Tibial nerve (tissue), 4 donors: ENCODE measurements around the gene GAN. TPM values are rescaled to one million over a fixed set of nuclear protein-coding genes. Genes with fewer than 3 reads are reported as not detected.

ENCODE experiments used
- DNase-seq, 2 donors: peaks; one replicate each; pipeline ENCODE4 v3.0.0-alpha.2; 2019; ENCODE audit warnings: low spot score in 2 of 2
- H3K27ac ChIP-seq, 4 donors: fragments of 200-600 bp; sonication (generic) in 3 of 4; one replicate each; pipeline ENCODE4 v1.5.1; 2017 to 2019; ENCODE audit warnings: mild to moderate bottlenecking in 1 of 4
- H3K27me3 ChIP-seq, 2 donors: fragments of 200-600 bp; sonication (generic) in 1 of 2; one replicate each; pipeline versions ENCODE4 v1.5.1 to v1.6.0; 2017 to 2019
- H3K36me3 ChIP-seq, 3 donors: fragments of 200-600 bp; sonication (generic); one replicate each; pipeline ENCODE4 v1.5.1; 2018 to 2019
- H3K4me1 ChIP-seq, 4 donors: fragments of 200-600 bp; sonication (generic) in 3 of 4; one replicate each; pipeline ENCODE4 v1.5.1; 2017 to 2019
- H3K4me3 ChIP-seq, 4 donors: fragments of 200-600 bp; sonication (generic) in 3 of 4; one replicate each; pipeline ENCODE4 v1.5.1; 2017 to 2019; ENCODE audit warnings: mild to moderate bottlenecking in 1 of 4, moderate library complexity in 1 of 4
- H3K9me3 ChIP-seq, 4 donors: fragments of 200-600 bp; sonication (generic) in 3 of 4; one replicate each; pipeline ENCODE4 v1.5.1; 2017 to 2019
- EP300 ChIP-seq, 2 donors: sonication (generic); formaldehyde crosslinking; IDR thresholded peaks; one replicate each; pipeline ENCODE4 v1.6.1; 2017; ENCODE audit warnings: antibody characterized with exemption in 2 of 2, mild to moderate bottlenecking in 1 of 2
- POLR2A ChIP-seq, 2 donors: fragments of 450-650 bp; IDR thresholded peaks; one replicate each; pipeline ENCODE4 v1.6.1; 2017; ENCODE audit warnings: antibody characterized with exemption in 2 of 2, mild to moderate bottlenecking in 2 of 2, moderate library complexity in 2 of 2
- WGBS, 2 donors: methylation state at CpG; one replicate each; pipeline ENCODE4 v1.1.5; 2018; 5-methylcytosine and 5-hydroxymethylcytosine counted together
- total RNA-seq, 4 donors: library from RNA; depleted of rRNA; stranded (reverse); fragments of >200 nt; gene quantifications; one replicate each; pipeline ENCODE4 v1.1.0, GENCODE V29; 2016
- TF ChIP-seq, protein P1 (sequence below), 5 experiments: fragments of 200-600 bp in 3 of 5; fragments of 450-650 bp in 2 of 5; sonication (generic) in 3 of 5; IDR thresholded peaks; one replicate each; pipeline ENCODE4 v1.5.1; 2016 to 2019; ENCODE audit warnings: antibody characterized with exemption in 5 of 5, mild to moderate bottlenecking in 3 of 5, moderate library complexity in 2 of 5

Gene GAN
- total RNA-seq, 4 donors from 2014 or later: 9.0 to 9.3 (median 9.1) TPM

DNA sequence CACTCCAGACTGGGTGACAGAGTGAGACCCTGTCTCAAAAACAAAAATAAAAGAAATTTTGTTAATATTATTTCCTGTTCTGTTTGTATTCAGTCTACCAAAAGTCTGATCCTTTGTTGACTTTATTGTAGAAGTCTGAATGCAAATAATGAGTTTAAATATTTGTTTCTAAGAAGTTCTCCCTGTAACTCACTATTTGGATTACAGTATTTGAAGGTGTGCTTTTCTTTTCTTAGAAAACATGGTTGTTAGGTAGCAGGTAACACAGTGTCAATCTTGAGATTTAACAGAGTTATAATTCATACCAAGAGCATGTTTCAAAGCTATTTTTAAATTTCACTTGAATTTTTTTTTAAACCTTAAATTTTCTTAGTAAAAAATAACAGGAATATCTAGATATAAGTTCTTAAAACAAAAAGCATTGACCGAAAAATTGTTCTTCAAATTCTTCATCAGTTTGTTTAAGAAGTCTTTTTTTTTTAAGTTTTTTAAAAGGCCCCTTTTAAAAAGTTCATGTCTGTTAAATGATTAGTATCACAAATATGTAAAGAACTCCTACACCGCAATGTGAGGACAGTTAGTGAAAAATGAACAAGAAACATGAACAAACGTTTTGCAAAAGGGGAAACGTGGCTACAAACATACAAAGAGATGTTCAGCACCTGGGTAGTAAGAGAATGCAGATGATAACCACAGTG is 35.0 kb downstream of the GAN start:
- Histone ChIP-seq H3K27me3 (no peaks in the 10 kb centered on the region), H3K36me3 (peaks cover 0 to 22% (median 0%) of the 10 kb centered on the region in 3 donors), H3K9me3 (peaks cover 0 to 47% (median 15%) of the 10 kb centered on the region in 4 donors), H3K4me1 (no peaks in the 10 kb centered on the region), H3K27ac (no peak overlapping the region), H3K4me3 (no peak overlapping the region)
- WGBS, 2 donors: 81 to 88% methylated on average over 4 of the region's 4 CpGs
- TF ChIP-seq POLR2A (IDR thresholded peaks at IDR 0.05): no peak
- TF ChIP-seq, protein P1, sequence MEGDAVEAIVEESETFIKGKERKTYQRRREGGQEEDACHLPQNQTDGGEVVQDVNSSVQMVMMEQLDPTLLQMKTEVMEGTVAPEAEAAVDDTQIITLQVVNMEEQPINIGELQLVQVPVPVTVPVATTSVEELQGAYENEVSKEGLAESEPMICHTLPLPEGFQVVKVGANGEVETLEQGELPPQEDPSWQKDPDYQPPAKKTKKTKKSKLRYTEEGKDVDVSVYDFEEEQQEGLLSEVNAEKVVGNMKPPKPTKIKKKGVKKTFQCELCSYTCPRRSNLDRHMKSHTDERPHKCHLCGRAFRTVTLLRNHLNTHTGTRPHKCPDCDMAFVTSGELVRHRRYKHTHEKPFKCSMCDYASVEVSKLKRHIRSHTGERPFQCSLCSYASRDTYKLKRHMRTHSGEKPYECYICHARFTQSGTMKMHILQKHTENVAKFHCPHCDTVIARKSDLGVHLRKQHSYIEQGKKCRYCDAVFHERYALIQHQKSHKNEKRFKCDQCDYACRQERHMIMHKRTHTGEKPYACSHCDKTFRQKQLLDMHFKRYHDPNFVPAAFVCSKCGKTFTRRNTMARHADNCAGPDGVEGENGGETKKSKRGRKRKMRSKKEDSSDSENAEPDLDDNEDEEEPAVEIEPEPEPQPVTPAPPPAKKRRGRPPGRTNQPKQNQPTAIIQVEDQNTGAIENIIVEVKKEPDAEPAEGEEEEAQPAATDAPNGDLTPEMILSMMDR (IDR thresholded peaks at IDR 0.05): no peak
- TF ChIP-seq EP300 (IDR thresholded peaks at IDR 0.05): no peak
- DNase-seq: no peak

DNA sequence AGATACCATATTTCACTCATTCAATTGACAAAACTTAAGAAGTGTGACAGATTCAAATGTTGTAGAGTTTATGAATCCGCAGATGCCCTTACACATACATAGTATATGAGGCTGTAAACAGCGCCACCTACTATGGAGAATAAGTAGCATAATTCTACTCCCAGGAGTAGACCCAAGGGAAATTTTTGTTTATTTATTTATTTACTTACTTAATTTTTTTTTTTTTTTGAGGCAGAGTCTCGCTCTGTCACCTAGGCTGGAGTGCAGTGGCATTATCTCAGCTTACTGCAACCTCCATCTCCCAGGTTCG is 35.5 kb downstream of the GAN start:
- DNase-seq: no peak
- TF ChIP-seq POLR2A (IDR thresholded peaks at IDR 0.05): no peak
- TF ChIP-seq, protein P1 (IDR thresholded peaks at IDR 0.05): no peak
- TF ChIP-seq EP300 (IDR thresholded peaks at IDR 0.05): no peak
- H3K36me3 ChIP-seq: peaks cover 0 to 27% (median 0%) of the 10 kb centered on the region in 3 donors
- no peaks in the 10 kb centered on the region for H3K4me1 ChIP-seq
- H3K27me3 ChIP-seq: no peaks in the 10 kb centered on the region
- H3K4me3 ChIP-seq: no peak overlapping the region
- WGBS, 2 donors: 96 to 97% methylated on average over 4 of the region's 4 CpGs
- no peak overlapping the region for H3K27ac ChIP-seq
- H3K9me3 ChIP-seq: peaks cover 0 to 42% (median 12%) of the 10 kb centered on the region in 4 donors

DNA sequence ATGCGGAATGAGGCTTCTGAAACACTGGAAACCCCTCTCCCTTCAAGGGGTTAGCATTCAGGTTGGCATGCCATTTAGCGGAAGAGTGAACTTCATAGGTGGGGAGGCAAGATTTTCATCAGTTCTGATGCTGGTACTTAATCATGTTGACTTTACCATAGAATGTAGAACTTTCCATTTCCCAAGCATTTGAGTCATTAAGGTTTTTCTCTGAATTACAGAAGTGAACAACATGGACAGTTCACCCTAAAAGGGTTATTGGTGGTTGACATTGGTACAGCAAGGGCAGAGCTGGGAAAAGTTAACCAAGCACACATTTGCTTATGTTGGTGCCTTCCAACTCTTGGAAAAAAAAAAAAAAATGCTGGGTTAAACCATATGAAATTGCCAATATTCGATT is 39.1 kb downstream of the GAN start:
- Histone ChIP-seq H3K4me1 (no peaks in the 10 kb centered on the region), H3K36me3 (peaks cover 0 to 50% (median 4%) of the 10 kb centered on the region in 3 donors), H3K27me3 (no peaks in the 10 kb centered on the region), H3K27ac (no peak overlapping the region), H3K9me3 (peaks cover 0 to 6% (median 0%) of the 10 kb centered on the region in 4 donors), H3K4me3 (no peak overlapping the region)
- no peak for DNase-seq
- 94 to 98% methylated on average over 3 of the region's 3 CpGs for WGBS, 2 donors
- no peak for TF ChIP-seq POLR2A (IDR thresholded peaks at IDR 0.05)
- TF ChIP-seq EP300 (IDR thresholded peaks at IDR 0.05): no peak
- TF ChIP-seq, protein P1 (IDR thresholded peaks at IDR 0.05): no peak

DNA sequence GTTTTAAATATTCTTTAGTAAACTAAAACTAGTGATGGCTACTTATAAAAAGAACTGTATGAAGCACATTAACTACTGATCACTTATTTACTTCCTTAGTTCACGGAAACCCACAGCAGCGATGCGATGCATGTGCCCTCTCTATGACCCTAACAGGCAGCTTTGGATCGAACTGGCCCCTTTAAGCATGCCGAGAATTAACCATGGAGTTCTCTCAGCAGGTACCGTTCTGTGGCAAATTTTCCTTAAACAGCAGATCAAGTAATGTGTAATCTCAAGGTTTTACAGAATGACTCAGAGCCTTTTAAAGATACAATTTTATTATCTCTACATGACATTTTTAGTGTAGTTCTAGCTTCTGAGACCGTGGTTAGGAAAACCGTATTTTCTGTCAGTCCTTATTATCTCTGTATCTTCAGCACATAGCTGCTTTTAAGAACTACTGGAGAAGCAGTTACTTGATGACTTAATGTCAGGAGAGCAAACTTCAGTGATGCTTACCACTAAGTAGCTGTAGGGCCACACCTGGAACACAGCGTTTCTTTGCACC is 43.0 kb downstream of the GAN start:
- 94 to 95% methylated on average over 9 of the region's 9 CpGs for WGBS, 2 donors
- H3K4me3 ChIP-seq: no peak overlapping the region

DNA sequence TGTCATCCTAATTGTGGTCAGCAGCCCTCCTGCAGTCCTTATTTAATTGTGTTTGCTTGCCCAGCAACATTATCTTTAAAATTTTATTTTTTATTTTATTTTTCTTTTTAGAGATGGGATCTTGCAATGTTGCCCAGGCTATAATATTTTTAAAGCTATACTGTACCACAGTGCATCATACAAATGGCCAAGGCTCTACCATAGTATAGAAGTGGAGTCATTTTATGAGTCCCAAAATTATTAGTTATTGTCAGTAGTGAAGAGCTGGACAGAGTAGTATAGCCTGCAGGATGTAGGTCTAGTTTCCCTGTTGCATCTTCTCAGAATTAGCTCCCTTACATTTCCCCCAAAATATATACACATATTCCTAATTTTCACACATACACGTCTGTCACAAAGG is 44.1 kb downstream of the GAN start:
- TF ChIP-seq, protein P1 (IDR thresholded peaks at IDR 0.05): no peak
- TF ChIP-seq POLR2A (IDR thresholded peaks at IDR 0.05): no peak
- no peak for TF ChIP-seq EP300 (IDR thresholded peaks at IDR 0.05)

More for the DNA sequence above, 43.0 kb downstream of the GAN start:
- TF ChIP-seq EP300 (IDR thresholded peaks at IDR 0.05) (no peak), POLR2A (IDR thresholded peaks at IDR 0.05) (no peak)
- TF ChIP-seq, protein P1 (IDR thresholded peaks at IDR 0.05): no peak
- Histone ChIP-seq H3K4me1 (no peaks in the 10 kb centered on the region), H3K36me3 (peaks cover 0 to 61% (median 8%) of the 10 kb centered on the region in 3 donors), H3K9me3 (no peaks in the 10 kb centered on the region), H3K27ac (no peak overlapping the region), H3K27me3 (no peaks in the 10 kb centered on the region)
- no peak for DNase-seq

More for the DNA sequence above, 44.1 kb downstream of the GAN start:
- DNase-seq: no peak
- 79 to 84% methylated on average over 1 of the region's 1 CpG for WGBS, 2 donors
- Histone ChIP-seq H3K4me3 (no peak overlapping the region), H3K4me1 (no peaks in the 10 kb centered on the region), H3K27me3 (no peaks in the 10 kb centered on the region), H3K27ac (no peak overlapping the region), H3K9me3 (no peaks in the 10 kb centered on the region), H3K36me3 (peaks cover 0 to 72% (median 9%) of the 10 kb centered on the region in 3 donors)
